ENCODE data around the gene NEIL1. TPM values are rescaled to one million over a fixed set of nuclear protein-coding genes. Genes with fewer than 3 reads are reported as not detected.
"Not testable (repeated sequence)": the region's sequence is repeated elsewhere in the genome, so short reads cannot be mapped to it uniquely, and the experiment has no call there.

NEIL1 gene
- polyA plus RNA-seq, 1 of the 3 experiments (the other 2 are of a cell fraction) = 12.0 TPM

DNA sequence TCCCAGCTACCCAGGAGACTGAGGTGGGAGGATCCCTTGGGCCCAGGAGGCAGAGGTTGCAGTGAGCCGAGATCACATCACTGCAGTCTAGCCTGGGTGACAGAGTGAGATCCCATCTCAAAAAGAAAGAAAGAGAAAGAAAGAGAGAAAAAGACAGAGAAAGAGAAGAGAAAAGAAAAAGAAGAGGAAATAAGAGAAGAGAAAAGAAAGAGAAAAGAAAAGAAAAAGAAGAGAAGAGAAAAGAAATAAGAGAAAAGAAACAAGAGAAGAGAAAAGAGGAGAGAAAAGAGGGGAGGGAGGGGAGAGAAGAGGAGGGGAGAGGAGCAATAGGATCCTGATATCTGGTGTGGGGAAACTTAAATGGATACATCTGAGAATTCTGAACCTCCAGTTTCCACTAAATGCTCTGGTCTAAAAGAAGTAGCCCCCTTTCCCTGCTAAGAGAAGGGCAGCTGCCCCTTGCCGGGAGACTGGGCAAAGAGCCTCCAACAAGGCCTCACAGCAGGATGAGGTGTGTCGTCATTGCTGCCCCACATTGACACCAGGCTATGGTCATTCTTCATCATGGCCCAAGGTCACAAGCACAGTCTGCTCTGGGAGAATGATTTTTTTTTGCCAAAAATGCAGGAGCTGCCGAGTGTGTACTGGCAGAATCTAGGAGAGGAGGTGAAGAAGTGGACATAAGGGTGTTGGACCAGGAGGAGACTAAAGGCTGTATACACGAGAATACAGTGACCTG is 32.1 kb upstream of the NEIL1 start:
- no peaks in the 10 kb centered on the region for H4K20me1 ChIP-seq (ENCODE audit: insufficient read depth)
- no peaks in the 10 kb centered on the region for H3K27me3 ChIP-seq (ENCODE audit: insufficient read depth)
- H3K4me1 ChIP-seq (ENCODE audit: control insufficient read depth in 1 of 2, insufficient read depth in 2 of 2, low read depth in 1 of 2, low read length in 1 of 2) = no peaks in the 10 kb centered on the region
- H3F3A ChIP-seq (replicated peaks; ENCODE audit: insufficient read depth) = no peaks in the 10 kb centered on the region
- no peaks in the 10 kb centered on the region for H3K9me2 ChIP-seq
- POLR2A ChIA-PET = no interaction called here
- H3K4me2 ChIP-seq = no peak overlapping the region
- no peak overlapping the region for H2AFZ ChIP-seq (ENCODE audit: low read depth)
- H3K4me3 ChIP-seq (ENCODE audit: low read depth in 2 of 2, low read length in 1 of 2) = no peak overlapping the region
- WGBS (ENCODE audit: low lambda C conversion rate) = 62% methylated on average over 5 of the region's 5 CpGs
- H3K27ac ChIP-seq (ENCODE audit: low read depth in 2 of 2, low read length in 1 of 2) = no peak overlapping the region
- no peaks in the 10 kb centered on the region for H3K9me3 ChIP-seq
- TF ChIP-seq CHD2 (IDR thresholded peaks at IDR 0.05; ENCODE audit: low read length, partially characterized antibody) (no peak), MEF2A (IDR thresholded peaks at IDR 0.05; ENCODE audit: borderline replicate concordance, low read depth) (no peak), MXI1 (IDR thresholded peaks at IDR 0.05; ENCODE audit: low read depth, low read length) (no peak), RFX5 (IDR thresholded peaks at IDR 0.05; ENCODE audit: low read length) (no peak), GATA2 (CRISPR knock-in tag; IDR thresholded peaks at IDR 0.05) (no peak), TEAD4 (IDR thresholded peaks at IDR 0.05; ENCODE audit: borderline replicate concordance, insufficient read depth) (no peak), SMC3 (IDR thresholded peaks at IDR 0.05; ENCODE audit: low read depth, low read length) (no peak), EP300 (IDR thresholded peaks at IDR 0.05; ENCODE audit: borderline replicate concordance in 1 of 2, low read depth in 1 of 2, low read length in 1 of 2) (no peak), TCF12 (IDR thresholded peaks at IDR 0.05) (no peak), FOXJ3 (CRISPR knock-in tag; IDR thresholded peaks at IDR 0.05) (no peak), ELF1 (IDR thresholded peaks at IDR 0.05) (no peak), IRF3 (IDR thresholded peaks at IDR 0.05; ENCODE audit: low read depth, low read length) (no peak)
- TF ChIP-seq, protein P1, sequence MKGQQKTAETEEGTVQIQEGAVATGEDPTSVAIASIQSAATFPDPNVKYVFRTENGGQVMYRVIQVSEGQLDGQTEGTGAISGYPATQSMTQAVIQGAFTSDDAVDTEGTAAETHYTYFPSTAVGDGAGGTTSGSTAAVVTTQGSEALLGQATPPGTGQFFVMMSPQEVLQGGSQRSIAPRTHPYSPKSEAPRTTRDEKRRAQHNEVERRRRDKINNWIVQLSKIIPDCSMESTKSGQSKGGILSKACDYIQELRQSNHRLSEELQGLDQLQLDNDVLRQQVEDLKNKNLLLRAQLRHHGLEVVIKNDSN (IDR thresholded peaks at IDR 0.05; ENCODE audit: borderline replicate concordance, low read depth) = no peak
- H3K79me2 ChIP-seq (ENCODE audit: insufficient read depth) = no peaks in the 10 kb centered on the region
- no peaks in the 10 kb centered on the region for H3K36me3 ChIP-seq (replicated peaks in 1 of 2; ENCODE audit: control insufficient read depth in 1 of 2, insufficient read depth in 2 of 2, low read length in 1 of 2)
- no peak for DNase-seq
- CTCF ChIA-PET = no interaction called here
- H3K9ac ChIP-seq = no peak overlapping the region

- H3K9ac ChIP-seq; H3K79me2 ChIP-seq (ENCODE audit: insufficient read depth); H3K27me3 ChIP-seq (ENCODE audit: insufficient read depth); H3K4me2 ChIP-seq; DNase-seq; POLR2A ChIA-PET; H2AFZ ChIP-seq (ENCODE audit: low read depth); H3F3A ChIP-seq (replicated peaks; ENCODE audit: insufficient read depth); H3K4me3 ChIP-seq (ENCODE audit: low read depth in 2 of 2, low read length in 1 of 2); H4K20me1 ChIP-seq (ENCODE audit: insufficient read depth); H3K9me2 ChIP-seq; H3K4me1 ChIP-seq (ENCODE audit: control insufficient read depth in 1 of 2, insufficient read depth in 2 of 2, low read depth in 1 of 2, low read length in 1 of 2); H3K36me3 ChIP-seq (replicated peaks in 1 of 2; ENCODE audit: control insufficient read depth in 1 of 2, insufficient read depth in 2 of 2, low read length in 1 of 2); H3K9me3 ChIP-seq; H3K27ac ChIP-seq (ENCODE audit: low read depth in 2 of 2, low read length in 1 of 2); CTCF ChIA-PET: not testable (repeated sequence)
- WGBS (ENCODE audit: low lambda C conversion rate) = 53% methylated on average over 5 of the region's 5 CpGs
These were observed 27.5 kb upstream of the NEIL1 start for GRCh38 chr15:75319231-75319897.
